ENCODE measurements around the gene BRD1.
"Not testable (repeated sequence)": the region's sequence is repeated elsewhere in the genome, so short reads cannot be mapped to it uniquely, and the experiment has no call there.

The BRD1 gene

GRCh38 chr22:49825944-49826602 is 1.6 kb downstream of the BRD1 start:
- no peak for DNase-seq

DNA sequence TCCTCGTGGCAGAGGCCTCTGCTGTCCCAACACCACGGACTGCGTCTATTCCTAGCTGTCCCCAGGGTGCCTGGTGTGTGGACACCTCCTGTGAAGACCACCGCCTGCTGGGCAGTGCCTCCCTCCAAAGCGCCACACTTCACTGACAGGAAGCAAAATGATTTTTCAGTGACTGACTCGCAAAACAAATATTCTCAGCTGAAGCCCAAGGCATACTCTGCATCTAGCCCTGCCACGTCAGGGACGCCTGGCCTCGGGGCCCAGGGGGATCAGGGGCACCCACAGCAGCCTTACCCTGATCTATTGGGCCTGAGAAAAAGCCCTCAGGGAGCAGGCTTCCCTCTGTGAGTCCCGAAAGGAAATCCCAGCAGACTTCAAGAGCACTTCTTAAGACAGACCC is 2.2 kb downstream of the BRD1 start:
- no peak for DNase-seq

- DNase-seq, result no peak
Observed at GRCh38 chr22:49824936-49825335, 2.7 kb downstream of the BRD1 start.

DNA sequence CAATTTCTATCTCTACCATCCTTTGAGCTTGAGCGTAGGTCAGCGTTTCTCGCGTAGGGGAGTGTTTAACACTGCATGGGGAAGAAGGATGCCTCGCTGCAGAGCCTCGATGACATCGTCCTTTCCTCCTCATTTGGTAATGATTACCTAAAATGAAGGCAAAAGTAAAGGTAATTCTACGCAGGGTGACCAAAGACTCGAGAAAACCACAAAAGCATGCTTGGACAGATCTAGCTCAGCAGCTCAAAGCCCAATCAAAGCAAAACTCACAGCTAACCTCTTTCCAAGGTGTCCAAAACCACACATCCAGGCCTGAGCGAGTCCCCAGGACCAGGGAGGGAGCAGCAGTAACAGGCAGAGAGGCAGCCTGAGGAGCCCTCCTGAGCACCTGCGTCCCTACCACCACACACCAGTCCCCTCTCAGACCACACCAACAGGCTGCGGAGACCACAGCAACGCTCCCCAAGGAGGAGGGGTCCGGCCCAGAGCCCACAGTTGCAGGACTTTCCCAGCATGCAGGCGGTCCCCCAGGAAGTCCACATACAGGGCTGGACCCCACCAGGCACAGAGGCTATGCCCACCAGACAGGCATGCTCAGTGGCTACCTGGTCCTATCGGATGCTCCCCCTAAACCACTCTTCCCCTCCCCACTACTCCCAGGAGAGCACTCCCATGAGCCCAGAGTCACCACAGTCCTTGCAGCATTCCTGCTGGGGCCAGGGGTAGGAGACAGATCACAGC is 3.3 kb downstream of the BRD1 start:
- no peak for DNase-seq

GRCh38 chr22:49823289-49824045 is 4.2 kb downstream of the BRD1 start:
- DNase-seq, result no peak

GRCh38 chr22:49821741-49822140 is 5.9 kb downstream of the BRD1 start:
- not testable (repeated sequence) for DNase-seq

- no peak for DNase-seq
Observed at GRCh38 chr22:49820984-49821383, 6.7 kb downstream of the BRD1 start.

DNA sequence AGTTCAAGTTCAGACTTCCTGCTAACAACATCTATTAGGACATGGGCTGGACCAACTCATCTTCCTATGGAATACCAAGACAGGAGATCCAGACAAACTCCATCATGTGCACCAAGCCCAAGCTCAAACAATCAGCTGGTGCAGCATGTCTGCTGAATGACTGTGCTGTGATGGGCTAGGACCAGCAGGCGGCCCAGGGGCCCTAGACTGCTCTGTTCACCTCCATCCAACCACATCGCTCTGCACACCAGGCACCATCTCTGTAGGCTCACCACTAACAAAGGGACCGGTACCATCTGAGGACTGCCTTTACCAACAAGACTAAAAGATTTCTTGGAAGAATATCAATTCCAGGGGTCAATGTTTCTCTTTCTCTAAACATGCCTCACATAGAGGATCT is 10.3 kb downstream of the BRD1 start:
- DNase-seq, result no peak

DNA sequence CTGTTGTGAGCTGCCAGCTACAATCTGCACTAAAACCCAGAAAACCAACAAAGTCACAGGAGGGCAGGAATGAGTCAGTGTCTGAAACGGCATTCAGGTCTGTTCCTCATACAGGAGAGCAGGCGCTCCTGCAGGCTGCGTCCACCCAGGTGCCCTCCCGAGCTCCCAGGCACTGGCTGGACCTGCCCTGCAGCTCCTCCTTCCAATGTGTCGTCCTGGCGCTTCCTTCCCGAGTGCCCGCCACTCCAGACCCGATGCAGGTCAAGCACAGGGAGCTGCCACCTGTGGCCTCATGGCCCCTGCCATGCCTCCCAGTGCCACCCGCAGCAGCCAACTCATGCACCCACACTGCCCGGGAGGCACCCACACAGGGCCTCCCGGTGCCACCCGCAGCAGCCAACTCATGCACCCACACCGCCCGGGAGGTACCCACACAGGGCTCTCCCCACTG is 12.0 kb downstream of the BRD1 start:
- no peak for DNase-seq

DNA sequence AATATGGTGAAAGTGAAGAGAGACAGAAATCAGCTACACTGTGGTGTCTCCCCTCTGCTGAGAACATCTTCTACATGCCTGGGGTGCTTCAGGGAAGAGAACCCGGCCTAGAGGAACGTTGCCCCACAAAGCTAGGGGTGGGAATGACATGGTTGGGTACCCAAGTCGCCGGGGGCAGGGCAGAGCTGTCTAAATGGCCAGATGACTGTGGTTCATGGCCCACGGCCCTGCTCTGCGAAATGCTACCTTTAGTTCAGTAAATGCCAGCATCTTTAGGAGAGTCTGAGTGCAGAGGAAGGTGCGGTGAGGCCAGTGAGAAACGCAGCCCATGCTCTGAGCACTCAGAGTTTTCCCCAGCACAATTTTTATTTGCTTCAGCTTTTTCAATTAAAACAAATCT is 12.8 kb downstream of the BRD1 start:
- DNase-seq, result no peak

- no peak for DNase-seq
Observed at GRCh38 chr22:49814164-49814686, 13.4 kb downstream of the BRD1 start.

- DNase-seq, result no peak
Observed at GRCh38 chr22:49812838-49813237, 14.8 kb downstream of the BRD1 start.

GRCh38 chr22:49811020-49811791 is 16.5 kb downstream of the BRD1 start:
- no peak for DNase-seq

DNA sequence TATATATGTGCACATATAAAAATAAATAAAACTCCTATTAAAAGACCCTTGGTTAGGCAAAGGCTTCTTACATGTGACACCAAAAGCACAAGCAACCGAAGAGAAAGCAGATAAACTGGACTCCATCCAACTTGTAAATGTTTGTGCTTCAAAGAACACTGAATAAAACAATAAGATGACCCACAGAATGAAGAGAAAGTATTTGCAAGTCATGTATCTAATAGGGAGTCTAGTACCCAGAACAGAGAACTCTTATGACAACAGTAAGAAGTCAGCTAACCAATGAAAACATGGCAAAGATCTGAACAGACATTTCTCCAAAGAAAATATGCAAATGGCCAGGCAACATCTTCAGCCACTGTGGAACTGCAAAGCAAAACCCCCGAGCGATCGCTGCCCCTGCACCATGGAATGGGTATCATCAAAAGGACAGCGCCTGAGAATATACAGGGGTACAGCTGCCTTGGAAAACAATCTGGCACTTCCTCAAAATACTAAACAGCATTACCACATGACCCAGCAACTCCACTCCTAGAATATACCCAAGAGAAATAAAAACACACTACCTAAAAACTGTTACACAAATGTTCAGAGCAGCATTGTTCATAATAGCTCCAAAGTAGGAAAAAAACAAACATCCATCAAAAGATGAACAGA is 17.2 kb downstream of the BRD1 start:
- no peak for DNase-seq

GRCh38 chr22:49807780-49808708 is 19.6 kb downstream of the BRD1 start:
- no peak for DNase-seq

DNA sequence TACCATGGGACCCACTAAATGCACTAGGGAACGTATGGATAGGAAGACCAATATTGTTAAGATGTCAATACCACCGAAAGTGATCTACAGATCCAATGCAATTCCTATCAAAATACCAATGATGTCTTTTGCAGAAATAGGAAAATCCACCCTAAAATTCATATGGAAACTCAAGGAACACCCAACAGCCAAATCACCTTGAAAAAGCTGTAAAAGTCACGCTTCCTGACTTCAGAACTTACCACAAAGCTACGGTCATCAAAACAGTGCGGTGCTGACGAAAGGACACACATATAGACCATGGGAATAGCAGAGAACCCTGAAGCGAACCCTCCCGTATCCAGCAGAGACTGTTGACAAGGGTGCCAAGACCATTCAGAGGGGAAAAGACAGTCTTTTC is 20.5 kb downstream of the BRD1 start:
- no peak for DNase-seq

DNA sequence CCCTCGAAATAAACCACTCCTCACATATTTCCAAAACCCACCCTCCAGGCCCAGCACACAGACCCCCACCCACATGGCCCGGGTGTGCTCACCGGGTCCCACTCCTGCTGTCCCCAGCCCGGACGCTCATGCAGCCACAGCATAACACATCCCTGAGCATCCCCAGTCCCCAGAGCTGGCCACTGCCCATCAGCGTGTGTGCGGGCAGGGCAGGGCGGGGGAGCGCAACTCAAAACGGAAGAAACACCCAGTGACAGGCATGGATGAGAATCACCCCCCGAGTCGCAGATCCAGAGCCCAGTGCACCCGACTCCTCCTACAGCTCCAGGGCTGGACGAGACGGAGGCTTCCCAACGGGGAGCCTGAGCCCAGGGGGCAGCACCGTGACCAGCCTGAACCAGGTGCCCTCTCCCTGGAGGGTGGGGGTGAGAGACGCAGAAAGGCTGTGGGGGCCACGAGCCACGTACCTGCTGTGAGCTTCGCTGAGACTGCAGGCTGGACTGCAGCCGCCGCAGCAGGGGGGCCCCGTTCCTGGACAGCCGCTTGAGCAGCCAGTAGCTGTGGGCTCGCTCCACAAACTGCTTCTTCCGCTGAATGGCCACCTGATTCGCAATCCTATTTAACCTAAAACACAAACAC is 23.8 kb downstream of the BRD1 start:
- DNase-seq, result no peak

GRCh38 chr22:49803134-49803533 is 24.5 kb downstream of the BRD1 start:
- DNase-seq, result no peak

GRCh38 chr22:49801391-49802060 is 26.1 kb downstream of the BRD1 start:
- no peak for DNase-seq

Measured in NK-92 treated with Interleukin-12 subunit alpha and Interleukin-12 subunit beta, amount 100 ng/mL, for 24 hours (cell line).